C4-2B (cell line): Measurements from ENCODE around the gene PHACTR4.

Experiments
- ZFX ChIP-seq: fragments of 450-650 bp; IDR thresholded peaks from 2 replicates; pipeline ENCODE4 v1.6.1; 2017
- TF ChIP-seq, protein P1 (sequence below): fragments of 450-650 bp; conservative IDR thresholded peaks from 2 replicates; pipeline ENCODE4 v1.5.1; 2017; ENCODE audit warnings: mild to moderate bottlenecking

DNA sequence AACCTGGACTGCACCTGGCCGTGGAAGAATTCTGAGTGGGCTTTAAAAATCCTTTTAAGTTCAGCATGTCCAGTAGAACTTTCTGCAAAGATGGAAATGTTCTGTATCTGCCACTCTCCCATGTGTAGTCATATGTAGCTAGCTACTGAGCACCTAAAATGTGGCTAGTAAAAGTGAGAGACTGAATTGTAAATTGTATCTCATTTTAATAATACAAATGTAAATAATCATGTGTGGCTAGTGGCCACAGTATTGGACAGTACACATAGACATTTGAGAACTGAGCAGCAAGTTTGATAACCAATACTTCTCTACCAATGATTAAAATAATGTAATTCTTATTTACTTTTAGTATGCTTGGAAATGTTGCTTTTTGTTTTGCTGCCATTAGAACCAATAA is 57.3 kb downstream of the PHACTR4 start:
- TF ChIP-seq, protein P1, sequence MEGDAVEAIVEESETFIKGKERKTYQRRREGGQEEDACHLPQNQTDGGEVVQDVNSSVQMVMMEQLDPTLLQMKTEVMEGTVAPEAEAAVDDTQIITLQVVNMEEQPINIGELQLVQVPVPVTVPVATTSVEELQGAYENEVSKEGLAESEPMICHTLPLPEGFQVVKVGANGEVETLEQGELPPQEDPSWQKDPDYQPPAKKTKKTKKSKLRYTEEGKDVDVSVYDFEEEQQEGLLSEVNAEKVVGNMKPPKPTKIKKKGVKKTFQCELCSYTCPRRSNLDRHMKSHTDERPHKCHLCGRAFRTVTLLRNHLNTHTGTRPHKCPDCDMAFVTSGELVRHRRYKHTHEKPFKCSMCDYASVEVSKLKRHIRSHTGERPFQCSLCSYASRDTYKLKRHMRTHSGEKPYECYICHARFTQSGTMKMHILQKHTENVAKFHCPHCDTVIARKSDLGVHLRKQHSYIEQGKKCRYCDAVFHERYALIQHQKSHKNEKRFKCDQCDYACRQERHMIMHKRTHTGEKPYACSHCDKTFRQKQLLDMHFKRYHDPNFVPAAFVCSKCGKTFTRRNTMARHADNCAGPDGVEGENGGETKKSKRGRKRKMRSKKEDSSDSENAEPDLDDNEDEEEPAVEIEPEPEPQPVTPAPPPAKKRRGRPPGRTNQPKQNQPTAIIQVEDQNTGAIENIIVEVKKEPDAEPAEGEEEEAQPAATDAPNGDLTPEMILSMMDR: no peak
- TF ChIP-seq ZFX: no peak
